GM19397 (cell line): ENCODE measurements around the gene B3GALT5.
"Not testable (repeated sequence)": the region's sequence is repeated elsewhere in the genome, so short reads cannot be mapped to it uniquely, and the experiment has no call there.

Source experiments
- ATAC-seq: cut with Tn5 transposase; IDR thresholded peaks from one replicate; pipeline ENCODE4 v1.9.1; 2021; ENCODE audit warnings: mild to moderate bottlenecking, moderate library complexity; ENCODE audit not compliant: unreplicated experiment

The B3GALT5 gene

GRCh38 chr21:39686646-39687468 is 74.1 kb downstream of the B3GALT5 start:
- ATAC-seq, result no peak

- no peak for ATAC-seq
Measured at GRCh38 chr21:39688010-39688409, 75.3 kb downstream of the B3GALT5 start.

- ATAC-seq, result not testable (repeated sequence)
Measured at GRCh38 chr21:39689860-39690259, 77.1 kb downstream of the B3GALT5 start.

- ATAC-seq, result no peak
Measured at GRCh38 chr21:39690454-39690853, 77.7 kb downstream of the B3GALT5 start.

GRCh38 chr21:39694750-39695149 is 82.0 kb downstream of the B3GALT5 start:
- no peak for ATAC-seq

- no peak for ATAC-seq
Measured at GRCh38 chr21:39696196-39696595, 83.5 kb downstream of the B3GALT5 start.

- ATAC-seq, result no peak
Measured at GRCh38 chr21:39696618-39697017, 83.9 kb downstream of the B3GALT5 start.

GRCh38 chr21:39700318-39700717 is 87.6 kb downstream of the B3GALT5 start:
- no peak for ATAC-seq

- ATAC-seq, result no peak
Measured at GRCh38 chr21:39703578-39703977, 90.8 kb downstream of the B3GALT5 start.

- ATAC-seq, result no peak
Measured at GRCh38 chr21:39705849-39706248, 93.1 kb downstream of the B3GALT5 start.

GRCh38 chr21:39707316-39707715 is 94.6 kb downstream of the B3GALT5 start:
- no peak for ATAC-seq

- no peak for ATAC-seq
Measured at GRCh38 chr21:39710866-39711265, 98.1 kb downstream of the B3GALT5 start.

GRCh38 chr21:39712273-39712672 is 99.5 kb downstream of the B3GALT5 start:
- ATAC-seq, result no peak

GRCh38 chr21:39712976-39713375 is 100.2 kb downstream of the B3GALT5 start:
- no peak for ATAC-seq

GRCh38 chr21:39713905-39714304 is 101.2 kb downstream of the B3GALT5 start:
- ATAC-seq, result no peak

GRCh38 chr21:39714331-39714730 is 101.6 kb downstream of the B3GALT5 start:
- ATAC-seq, result no peak

- no peak for ATAC-seq
Measured at GRCh38 chr21:39715804-39716397, 103.2 kb downstream of the B3GALT5 start.

- ATAC-seq, result no peak
Measured at GRCh38 chr21:39720126-39720778, 107.5 kb downstream of the B3GALT5 start.

GRCh38 chr21:39721885-39722284 is 109.1 kb downstream of the B3GALT5 start:
- ATAC-seq, result no peak
